Measurements from ENCODE around the gene SETD6.

DNA sequence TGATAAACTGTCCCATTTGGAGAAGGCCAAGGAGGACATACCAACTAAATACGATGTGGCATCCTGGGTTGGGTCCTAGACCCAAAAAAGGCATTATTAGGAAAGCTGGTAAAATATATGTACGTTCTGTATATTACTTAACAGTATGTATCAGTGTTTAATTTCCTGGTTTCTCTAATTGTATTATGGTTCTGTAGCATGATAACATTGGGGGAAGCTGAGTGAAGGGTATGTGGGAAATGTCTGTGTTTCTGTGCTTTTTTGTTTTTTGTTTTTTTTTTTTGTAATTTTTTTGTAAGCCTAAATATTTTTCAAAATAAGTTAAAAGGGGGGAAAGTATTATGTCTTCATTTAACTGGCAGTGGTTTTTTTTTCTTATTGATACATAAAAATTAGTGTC, 36.9 kb upstream of the SETD6 start:
- TF ChIP-seq KLF1 (tag by site-specific recombination; IDR thresholded peaks at IDR 0.05) (no peak), ZBTB21 (tag by site-specific recombination; IDR thresholded peaks at IDR 0.05) (no peak), ZNF660 (tag by site-specific recombination; IDR thresholded peaks at IDR 0.05) (no peak), ZNF133 (tag by site-specific recombination; IDR thresholded peaks at IDR 0.05) (no peak), ZNF366 (tag by site-specific recombination; conservative IDR thresholded peaks at IDR 0.05) (no peak), YY1 (tag by site-specific recombination; IDR thresholded peaks at IDR 0.05) (no peak), ZNF549 (tag by site-specific recombination; IDR thresholded peaks at IDR 0.05) (no peak)
- TF ChIP-seq, protein P1, sequence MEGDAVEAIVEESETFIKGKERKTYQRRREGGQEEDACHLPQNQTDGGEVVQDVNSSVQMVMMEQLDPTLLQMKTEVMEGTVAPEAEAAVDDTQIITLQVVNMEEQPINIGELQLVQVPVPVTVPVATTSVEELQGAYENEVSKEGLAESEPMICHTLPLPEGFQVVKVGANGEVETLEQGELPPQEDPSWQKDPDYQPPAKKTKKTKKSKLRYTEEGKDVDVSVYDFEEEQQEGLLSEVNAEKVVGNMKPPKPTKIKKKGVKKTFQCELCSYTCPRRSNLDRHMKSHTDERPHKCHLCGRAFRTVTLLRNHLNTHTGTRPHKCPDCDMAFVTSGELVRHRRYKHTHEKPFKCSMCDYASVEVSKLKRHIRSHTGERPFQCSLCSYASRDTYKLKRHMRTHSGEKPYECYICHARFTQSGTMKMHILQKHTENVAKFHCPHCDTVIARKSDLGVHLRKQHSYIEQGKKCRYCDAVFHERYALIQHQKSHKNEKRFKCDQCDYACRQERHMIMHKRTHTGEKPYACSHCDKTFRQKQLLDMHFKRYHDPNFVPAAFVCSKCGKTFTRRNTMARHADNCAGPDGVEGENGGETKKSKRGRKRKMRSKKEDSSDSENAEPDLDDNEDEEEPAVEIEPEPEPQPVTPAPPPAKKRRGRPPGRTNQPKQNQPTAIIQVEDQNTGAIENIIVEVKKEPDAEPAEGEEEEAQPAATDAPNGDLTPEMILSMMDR (tag by site-specific recombination; IDR thresholded peaks at IDR 0.05) = no peak
- TF ChIP-seq, protein P2, sequence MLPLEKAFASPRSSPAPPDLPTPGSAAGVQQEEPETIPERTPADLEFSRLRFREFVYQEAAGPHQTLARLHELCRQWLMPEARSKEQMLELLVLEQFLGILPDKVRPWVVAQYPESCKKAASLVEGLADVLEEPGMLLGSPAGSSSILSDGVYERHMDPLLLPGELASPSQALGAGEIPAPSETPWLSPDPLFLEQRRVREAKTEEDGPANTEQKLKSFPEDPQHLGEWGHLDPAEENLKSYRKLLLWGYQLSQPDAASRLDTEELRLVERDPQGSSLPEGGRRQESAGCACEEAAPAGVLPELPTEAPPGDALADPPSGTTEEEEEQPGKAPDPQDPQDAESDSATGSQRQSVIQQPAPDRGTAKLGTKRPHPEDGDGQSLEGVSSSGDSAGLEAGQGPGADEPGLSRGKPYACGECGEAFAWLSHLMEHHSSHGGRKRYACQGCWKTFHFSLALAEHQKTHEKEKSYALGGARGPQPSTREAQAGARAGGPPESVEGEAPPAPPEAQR (tag by site-specific recombination; IDR thresholded peaks at IDR 0.05) = no peak
- TF ChIP-seq, protein P3, sequence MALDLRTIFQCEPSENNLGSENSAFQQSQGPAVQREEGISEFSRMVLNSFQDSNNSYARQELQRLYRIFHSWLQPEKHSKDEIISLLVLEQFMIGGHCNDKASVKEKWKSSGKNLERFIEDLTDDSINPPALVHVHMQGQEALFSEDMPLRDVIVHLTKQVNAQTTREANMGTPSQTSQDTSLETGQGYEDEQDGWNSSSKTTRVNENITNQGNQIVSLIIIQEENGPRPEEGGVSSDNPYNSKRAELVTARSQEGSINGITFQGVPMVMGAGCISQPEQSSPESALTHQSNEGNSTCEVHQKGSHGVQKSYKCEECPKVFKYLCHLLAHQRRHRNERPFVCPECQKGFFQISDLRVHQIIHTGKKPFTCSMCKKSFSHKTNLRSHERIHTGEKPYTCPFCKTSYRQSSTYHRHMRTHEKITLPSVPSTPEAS (tag by site-specific recombination; IDR thresholded peaks at IDR 0.05) = no peak
- TF ChIP-seq, protein P4, sequence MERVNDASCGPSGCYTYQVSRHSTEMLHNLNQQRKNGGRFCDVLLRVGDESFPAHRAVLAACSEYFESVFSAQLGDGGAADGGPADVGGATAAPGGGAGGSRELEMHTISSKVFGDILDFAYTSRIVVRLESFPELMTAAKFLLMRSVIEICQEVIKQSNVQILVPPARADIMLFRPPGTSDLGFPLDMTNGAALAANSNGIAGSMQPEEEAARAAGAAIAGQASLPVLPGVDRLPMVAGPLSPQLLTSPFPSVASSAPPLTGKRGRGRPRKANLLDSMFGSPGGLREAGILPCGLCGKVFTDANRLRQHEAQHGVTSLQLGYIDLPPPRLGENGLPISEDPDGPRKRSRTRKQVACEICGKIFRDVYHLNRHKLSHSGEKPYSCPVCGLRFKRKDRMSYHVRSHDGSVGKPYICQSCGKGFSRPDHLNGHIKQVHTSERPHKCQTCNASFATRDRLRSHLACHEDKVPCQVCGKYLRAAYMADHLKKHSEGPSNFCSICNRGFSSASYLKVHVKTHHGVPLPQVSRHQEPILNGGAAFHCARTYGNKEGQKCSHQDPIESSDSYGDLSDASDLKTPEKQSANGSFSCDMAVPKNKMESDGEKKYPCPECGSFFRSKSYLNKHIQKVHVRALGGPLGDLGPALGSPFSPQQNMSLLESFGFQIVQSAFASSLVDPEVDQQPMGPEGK (tag by site-specific recombination; IDR thresholded peaks at IDR 0.05) = no peak
